Right cardiac atrium (tissue), 5 donors: ENCODE measurements around the gene VASH2. TPM values are rescaled to one million over a fixed set of nuclear protein-coding genes. Genes with fewer than 3 reads are reported as not detected.
"Not testable (repeated sequence)": the region's sequence is repeated elsewhere in the genome, so short reads cannot be mapped to it uniquely, and the experiment has no call there.

Source experiments
- ATAC-seq, 2 donors: fragments of 200-7000 bp; cut with Tn5 transposase; one replicate each; pipeline versions ENCODE4 v1.8.0 to v1.9.1; 2020; ENCODE audit warnings: moderate library complexity in 2 of 2, mild to moderate bottlenecking in 1 of 2
- DNase-seq, 3 donors: peaks; one replicate each; pipeline ENCODE4 v3.0.0-alpha.2; 2020
- H3K27ac ChIP-seq: one replicate; pipeline ENCODE4 v1.5.1; 2013; ENCODE audit warnings: mild to moderate bottlenecking, low read length, control low read depth, moderate library complexity
- H3K27me3 ChIP-seq: one replicate; pipeline ENCODE4 v1.6.1; 2013; ENCODE audit not compliant: control insufficient read depth, insufficient read depth
- H3K4me1 ChIP-seq: one replicate; pipeline ENCODE4 v1.6.1; 2013; ENCODE audit warnings: low read length; ENCODE audit not compliant: control insufficient read depth, insufficient read depth
- H3K4me3 ChIP-seq: one replicate; pipeline ENCODE4 v1.5.1; 2013; ENCODE audit warnings: low read length, control low read depth
- H3K9me3 ChIP-seq: one replicate; pipeline ENCODE4 v1.6.1; 2013; ENCODE audit warnings: low read length; ENCODE audit not compliant: control insufficient read depth
- WGBS: extraction: QIAGEN DNeasy Blood & Tissue Kit; methylation state at CpG from one replicate; pipeline ENCODE4 v1.1.7; 2013; 5-methylcytosine and 5-hydroxymethylcytosine counted together
- intact Hi-C, 4 donors: fragments of 100-400 bp; cut with DNase I; formaldehyde crosslinking; loops; one replicate each; pipeline versions ENCODE4 v1.11.0 to v1.14.0; 2022 to 2023
- long read RNA-seq, 4 donors: library from polyadenylated mRNA; unstranded; transcript quantifications; one replicate each; pipeline ENCODE4 v2.0.0, GENCODE V29; 2020 to 2021
- polyA plus RNA-seq: library from polyadenylated mRNA; stranded (reverse); fragments of 200-250 nt; gene quantifications from one replicate; pipeline ENCODE4 v1.2.3, GENCODE V29; 2013
- total RNA-seq, 4 donors: library from RNA; stranded (reverse); fragmentation: NEBNext Ultra II Directional; extraction: Animal tissue kit (Norgen Biotek cat#: 25700); gene quantifications; one replicate each; pipeline ENCODE4 v1.2.1, GENCODE V29; 2021
- donor health status: healthy with polysubstance abuse.
- donor health status: DM: no; HTN: yes; CAD: no.
- donor health status: DM: no; HTN: no; CAD: no.
- donor health status: DM: no; HTN: yes; CAD: no; lungs with severe emphysema.
- donor health status: DM: yes; HTN: yes; CAD: no.

VASH2 gene
- 1 to 10 TPM in 3 of 4 donors, under 1 TPM in 1; 0.91 to 1.3 (median 1.0) TPM for total RNA-seq
- 0.50 TPM for polyA plus RNA-seq
- long read RNA-seq, donor 1: 0 reads
- long read RNA-seq, donor 2, partial matches to known transcripts: 0 of 1 reads
- long read RNA-seq, donor 2, other reads (novel, unspliced or antisense): 1 of 1 reads
- long read RNA-seq, donor 3, partial matches to known transcripts: 0 of 1 reads
- long read RNA-seq, donor 3, other reads (novel, unspliced or antisense): 1 of 1 reads
- long read RNA-seq, donor 4: 0 reads

- no peaks in the 10 kb centered on the region for H3K9me3 ChIP-seq
- peak; percentile 90 to 96 (median 93) for DNase-seq
- peak within 1 kb of the TSS; percentile 58 for H3K4me3 ChIP-seq
- peaks cover 3% of the 10 kb centered on the region for H3K4me1 ChIP-seq
- no peak within 1 kb of the TSS for H3K27ac ChIP-seq
- intact Hi-C loops: no loop called here
- under 1% methylated on average over 61 of the region's 61 CpGs for WGBS
- ATAC-seq: peak; percentile 99
- no peaks in the 10 kb centered on the region for H3K27me3 ChIP-seq
Observed at GRCh38 chr1:212950243-212951125, at the start of gene VASH2. VASH2 (plus strand) TSS chr1:212950541; CDS start chr1:212951543, 1,002 bp downstream.

- intact Hi-C loops: no loop called here
- ATAC-seq (no peak), DNase-seq (no peak)
- Histone ChIP-seq H3K9me3 (peaks cover 5% of the 10 kb centered on the region), H3K4me1 (no peaks in the 10 kb centered on the region), H3K27ac (no peak overlapping the region), H3K4me3 (no peak overlapping the region), H3K27me3 (no peaks in the 10 kb centered on the region)
- 94% methylated on average over 2 of the region's 2 CpGs for WGBS
Observed at GRCh38 chr1:212901290-212901689, 49.1 kb upstream of the VASH2 start.

GRCh38 chr1:212902054-212902453, 48.3 kb upstream of the VASH2 start:
- no peak overlapping the region for H3K4me3 ChIP-seq
- no peaks in the 10 kb centered on the region for H3K27me3 ChIP-seq
- intact Hi-C loops: no loop called here
- H3K4me1 ChIP-seq: no peaks in the 10 kb centered on the region
- no peak for ATAC-seq
- WGBS: 98% methylated on average over 3 of the region's 3 CpGs
- H3K9me3 ChIP-seq: peaks cover 5% of the 10 kb centered on the region
- H3K27ac ChIP-seq: no peak overlapping the region
- no peak for DNase-seq

GRCh38 chr1:212903664-212904063, 46.7 kb upstream of the VASH2 start:
- ATAC-seq (no peak), DNase-seq (no peak)
- Histone ChIP-seq H3K9me3 (peaks cover 5% of the 10 kb centered on the region), H3K27ac (no peak overlapping the region), H3K27me3 (no peaks in the 10 kb centered on the region), H3K4me1 (no peaks in the 10 kb centered on the region), H3K4me3 (no peak overlapping the region)
- intact Hi-C loops: no loop called here
- WGBS: 80% methylated on average over 1 of the region's 1 CpG

GRCh38 chr1:212908071-212908470, 42.3 kb upstream of the VASH2 start:
- H3K9me3 ChIP-seq, H3K27ac ChIP-seq, intact Hi-C loops, H3K27me3 ChIP-seq, H3K4me3 ChIP-seq, H3K4me1 ChIP-seq, DNase-seq, ATAC-seq: not testable (repeated sequence)
- WGBS: 68% methylated on average over 12 of the region's 12 CpGs

- WGBS: 90% methylated on average over 2 of the region's 3 CpGs
Observed at GRCh38 chr1:212908971-212909370, 41.4 kb upstream of the VASH2 start.

GRCh38 chr1:212909652-212910063, 40.7 kb upstream of the VASH2 start:
- Histone ChIP-seq H3K4me1 (no peaks in the 10 kb centered on the region), H3K27ac (no peak overlapping the region), H3K4me3 (no peak overlapping the region), H3K9me3 (no peaks in the 10 kb centered on the region), H3K27me3 (no peaks in the 10 kb centered on the region)
- WGBS: 92% methylated on average over 3 of the region's 3 CpGs
- DNase-seq (no peak), ATAC-seq (no peak)
- intact Hi-C loops: no loop called here

More at GRCh38 chr1:212908971-212909370, 41.4 kb upstream of the VASH2 start:
- DNase-seq: no peak
- no peaks in the 10 kb centered on the region for H3K9me3 ChIP-seq
- no peaks in the 10 kb centered on the region for H3K4me1 ChIP-seq
- intact Hi-C loops: no loop called here
- no peak for ATAC-seq
- H3K27me3 ChIP-seq: no peaks in the 10 kb centered on the region
- H3K4me3 ChIP-seq: no peak overlapping the region
- H3K27ac ChIP-seq: no peak overlapping the region

- H3K9me3 ChIP-seq, intact Hi-C loops, ATAC-seq, H3K4me1 ChIP-seq, H3K27me3 ChIP-seq, H3K27ac ChIP-seq, DNase-seq, H3K4me3 ChIP-seq: not testable (repeated sequence)
- WGBS: 71% methylated on average over 8 of the region's 10 CpGs
Observed at GRCh38 chr1:212910213-212910612, 40.1 kb upstream of the VASH2 start.

- H3K27me3 ChIP-seq, intact Hi-C loops, H3K9me3 ChIP-seq, H3K27ac ChIP-seq, DNase-seq, H3K4me1 ChIP-seq, H3K4me3 ChIP-seq, ATAC-seq: not testable (repeated sequence)
- WGBS: 87% methylated on average over 3 of the region's 3 CpGs
Observed at GRCh38 chr1:212913638-212914037, 36.7 kb upstream of the VASH2 start.

- DNase-seq, H3K4me1 ChIP-seq, H3K27ac ChIP-seq, H3K9me3 ChIP-seq, intact Hi-C loops, ATAC-seq, H3K4me3 ChIP-seq, H3K27me3 ChIP-seq: not testable (repeated sequence)
- 85% methylated on average over 4 of the region's 5 CpGs for WGBS
Observed at GRCh38 chr1:212914110-212914509, 36.2 kb upstream of the VASH2 start.

- 52% methylated on average over 3 of the region's 3 CpGs for WGBS
- Histone ChIP-seq H3K27me3 (no peaks in the 10 kb centered on the region), H3K27ac (no peak overlapping the region), H3K4me1 (no peaks in the 10 kb centered on the region), H3K4me3 (no peak overlapping the region), H3K9me3 (no peaks in the 10 kb centered on the region)
- DNase-seq: no peak
- ATAC-seq: no peak
- intact Hi-C loops: no loop called here
Observed at GRCh38 chr1:212914789-212915188, 35.6 kb upstream of the VASH2 start.
